HG03378 (cell line): ENCODE measurements around the gene EDAR.

Source experiments
- ATAC-seq: cut with Tn5 transposase; IDR thresholded peaks from one replicate; pipeline ENCODE4 v1.9.1; 2021; ENCODE audit warnings: mild to moderate bottlenecking, moderate library complexity; ENCODE audit not compliant: unreplicated experiment

EDAR gene

GRCh38 chr2:108911807-108912628 lies 77.0 kb downstream of the EDAR start:
- no peak for ATAC-seq

GRCh38 chr2:108911401-108911800 lies 77.6 kb downstream of the EDAR start:
- no peak for ATAC-seq

DNA sequence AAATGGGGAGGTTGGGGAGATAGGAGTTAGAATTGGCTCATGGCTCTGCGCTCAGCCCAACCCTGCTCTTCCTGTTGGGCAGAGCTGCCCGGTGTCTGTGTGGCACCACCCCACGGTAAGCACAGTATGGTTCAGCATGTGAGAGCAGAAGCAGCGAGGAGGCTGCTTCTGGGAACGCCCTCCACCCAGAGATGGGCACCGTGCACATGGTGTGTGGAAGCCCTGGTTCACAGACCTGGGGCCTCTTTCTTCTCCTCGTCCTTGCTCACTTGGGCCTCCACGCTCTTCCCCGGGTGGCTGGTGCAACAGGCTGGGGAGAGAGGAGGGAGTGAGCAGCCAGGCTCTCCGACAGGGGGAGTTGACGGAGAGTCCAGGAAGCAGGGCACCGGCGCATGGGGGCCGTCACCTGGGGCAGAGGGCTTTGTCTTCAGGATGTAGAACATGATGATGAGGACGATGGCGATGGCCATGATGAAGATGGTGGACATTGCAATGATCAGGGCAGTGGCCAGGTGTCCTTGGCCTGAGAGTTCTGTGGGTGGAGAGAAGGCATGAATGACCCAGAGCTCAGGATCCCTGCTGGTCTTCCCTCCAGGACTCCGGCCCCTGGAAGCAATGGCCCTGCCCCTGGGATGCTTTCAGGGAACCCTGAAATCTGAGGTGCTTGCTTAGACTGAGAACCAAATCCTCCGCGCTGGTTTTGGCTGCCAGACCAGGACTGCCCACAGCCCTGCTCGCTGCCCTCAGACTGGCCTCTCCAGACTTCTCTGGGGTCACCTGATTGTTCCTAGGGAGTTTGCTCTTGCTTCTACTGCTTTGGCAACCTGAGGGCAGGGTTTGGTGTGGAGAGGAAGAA lies 78.3 kb downstream of the EDAR start:
- ATAC-seq: no peak

DNA sequence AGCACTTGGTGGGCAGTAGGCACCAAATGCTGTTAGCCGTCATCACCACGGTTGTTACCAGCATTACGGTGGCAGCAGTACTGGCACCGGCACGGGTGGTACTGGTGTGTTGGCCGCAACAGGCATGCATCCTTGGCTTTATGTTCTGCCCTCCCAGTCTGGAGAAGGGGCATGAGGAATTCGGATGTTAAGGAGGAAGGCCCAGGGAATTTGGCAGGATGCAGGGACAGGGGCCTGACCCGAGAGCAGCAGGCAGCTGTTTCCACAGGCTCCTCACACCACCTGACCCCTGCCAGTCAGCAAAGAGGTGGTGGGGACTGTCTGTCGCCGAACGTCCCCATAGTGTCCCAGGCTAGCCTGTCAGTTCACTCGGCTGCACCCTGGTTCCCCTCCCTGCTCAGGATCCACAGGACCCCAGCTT lies 79.0 kb downstream of the EDAR start:
- no peak for ATAC-seq

GRCh38 chr2:108909275-108909823 lies 79.7 kb downstream of the EDAR start:
- ATAC-seq: no peak

DNA sequence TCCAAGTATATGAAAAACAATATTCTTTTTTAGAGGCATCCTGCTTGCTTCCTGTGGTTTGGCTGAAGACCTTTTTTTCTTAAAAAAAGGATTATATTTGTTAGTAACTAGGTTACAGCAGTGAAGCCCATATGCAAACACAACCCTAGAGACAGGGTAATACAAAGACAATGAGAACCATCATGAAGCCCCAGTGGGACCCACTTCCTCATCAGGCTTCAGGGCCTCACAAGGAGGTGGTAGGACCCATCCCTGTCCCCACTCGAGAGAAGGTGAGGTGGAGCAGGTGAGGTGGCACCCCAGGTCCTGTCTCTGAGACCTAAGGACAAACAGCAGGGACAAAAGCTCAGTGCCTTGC lies 80.3 kb downstream of the EDAR start:
- ATAC-seq: no peak

DNA sequence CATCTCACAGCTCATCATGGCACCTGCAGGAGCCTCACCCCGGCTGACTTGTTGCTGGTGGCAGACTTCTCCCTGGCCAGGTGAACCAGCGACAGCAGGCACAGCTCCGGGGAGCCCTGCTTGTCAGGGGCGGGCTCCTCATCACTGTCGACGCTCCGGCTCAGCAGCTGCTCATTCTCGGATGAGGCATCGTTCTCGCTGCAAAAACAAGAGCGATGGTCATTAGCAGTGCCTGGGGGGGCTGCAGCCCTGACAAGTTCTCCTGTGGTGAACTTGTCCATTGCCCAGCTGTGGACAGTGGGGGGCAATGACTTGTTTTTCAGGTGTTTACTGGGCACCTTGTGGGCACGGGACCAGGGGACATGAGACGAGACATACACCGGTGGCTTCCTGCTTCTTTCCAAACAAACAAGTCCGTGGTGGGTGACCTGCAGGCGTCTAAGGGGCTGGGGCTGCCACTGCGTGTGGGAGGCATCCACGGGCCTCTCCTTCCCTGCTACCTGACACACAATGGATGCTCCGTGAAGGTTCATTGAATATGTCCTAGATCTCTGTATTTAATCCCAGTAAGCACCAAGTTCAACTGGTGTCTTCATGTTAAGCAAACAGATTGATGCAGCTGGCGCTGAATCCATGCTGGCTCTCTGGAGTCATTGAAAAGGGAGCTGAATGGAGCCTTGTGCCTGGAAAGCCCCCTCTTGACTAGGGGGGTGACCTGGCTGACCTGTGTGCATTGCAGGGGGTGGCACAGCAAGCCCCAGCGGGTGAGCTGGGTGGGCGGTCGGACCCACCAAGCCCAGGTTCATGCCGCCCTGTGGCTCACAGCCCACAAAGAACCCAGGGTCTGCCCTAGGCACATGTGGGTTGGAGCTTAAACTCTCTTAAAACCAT lies 81.0 kb downstream of the EDAR start:
- ATAC-seq: no peak

DNA sequence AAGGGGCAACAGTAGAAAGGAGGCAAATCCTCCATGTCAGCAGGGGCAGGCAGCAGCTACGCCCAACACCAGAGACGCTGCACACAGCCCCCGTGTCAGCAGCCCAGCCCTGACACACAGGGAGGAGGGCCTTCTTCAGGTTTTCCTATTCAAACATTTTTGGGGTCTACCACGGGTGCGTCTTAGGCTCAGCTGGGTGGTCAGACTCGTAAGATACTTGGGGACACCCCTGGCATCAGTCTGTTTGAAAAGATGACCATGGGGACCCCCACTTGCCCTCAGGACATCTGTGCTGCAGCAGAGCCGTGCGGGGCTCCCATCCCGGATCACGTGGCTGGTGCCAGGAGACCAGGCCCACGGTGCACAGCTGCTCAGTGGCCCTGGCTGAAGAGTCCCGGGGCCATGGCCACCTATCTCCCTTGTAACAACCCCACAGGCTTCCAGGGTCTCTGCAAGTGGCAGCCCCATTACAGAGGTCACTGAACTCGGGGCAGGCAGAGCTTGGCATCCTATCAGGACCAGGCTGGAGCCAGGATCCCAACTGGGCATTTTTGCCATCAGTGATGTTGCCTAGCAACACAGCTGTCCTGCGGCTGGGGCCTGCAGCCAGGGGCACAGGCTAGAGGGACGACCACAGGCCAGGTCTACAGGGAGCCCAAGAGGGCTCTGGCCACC lies 82.5 kb downstream of the EDAR start:
- no peak for ATAC-seq

GRCh38 chr2:108905906-108906305 lies 83.1 kb downstream of the EDAR start:
- no peak for ATAC-seq

DNA sequence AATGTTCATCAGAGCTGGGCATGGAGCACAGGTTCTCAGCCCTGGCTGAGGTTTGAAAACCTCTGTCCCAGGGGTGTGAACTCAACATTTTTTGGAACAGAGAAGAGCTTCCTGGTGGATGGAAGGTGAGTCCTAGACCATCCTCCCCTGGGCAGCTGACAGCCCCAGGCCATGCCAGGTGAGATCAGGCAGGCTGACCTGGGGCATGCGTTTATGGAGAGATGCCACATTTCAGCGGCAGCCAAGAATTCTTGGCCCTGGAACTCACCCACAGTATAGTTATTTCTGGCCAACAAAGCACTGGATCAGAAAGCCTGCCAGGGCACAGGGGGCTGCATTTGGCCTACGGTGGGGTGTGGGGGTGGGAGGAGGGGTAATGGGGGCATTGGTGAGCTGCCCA lies 83.8 kb downstream of the EDAR start:
- ATAC-seq: no peak

GRCh38 chr2:108904680-108905079 lies 84.3 kb downstream of the EDAR start:
- ATAC-seq: no peak

DNA sequence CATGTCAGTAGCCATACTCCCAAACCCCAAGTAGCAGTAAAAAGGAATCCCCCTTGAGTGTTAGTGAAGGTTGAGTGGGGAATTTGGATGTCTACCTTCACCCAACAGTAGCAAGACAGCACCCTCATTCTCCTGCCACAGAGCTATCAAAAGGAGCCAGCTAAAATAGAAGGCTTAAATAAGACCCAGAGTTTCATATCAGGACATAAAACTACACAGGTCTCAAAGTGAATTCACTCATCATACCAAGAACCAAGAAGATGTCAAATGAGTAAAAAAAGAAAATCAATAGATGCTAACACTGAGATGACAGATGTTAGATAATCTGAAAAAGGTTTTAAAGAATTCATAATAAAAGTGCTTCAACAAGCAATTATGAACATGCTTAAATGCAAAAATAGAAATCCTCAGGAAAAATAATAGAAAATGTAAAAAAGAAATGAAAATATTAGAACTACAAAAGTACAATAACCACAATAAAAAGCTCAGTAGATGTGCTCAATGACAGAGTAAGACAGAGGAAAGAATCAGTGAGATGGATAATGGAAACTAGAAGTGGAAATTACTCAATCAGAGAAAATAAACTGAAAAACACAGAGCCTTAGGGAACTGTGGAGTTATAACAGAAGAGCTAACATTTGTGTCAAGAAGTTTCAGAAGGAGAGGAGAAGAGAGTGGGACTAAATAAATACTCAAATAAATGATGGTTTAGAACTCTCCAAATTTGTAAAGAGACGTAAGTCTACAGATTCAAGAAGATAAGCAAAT lies 90.5 kb downstream of the EDAR start:
- no peak for ATAC-seq

- no peak for ATAC-seq
Observed at GRCh38 chr2:108896741-108897140, 92.3 kb downstream of the EDAR start.

GRCh38 chr2:108895188-108895587 lies 93.8 kb downstream of the EDAR start:
- ATAC-seq: no peak

GRCh38 chr2:108894766-108895165 lies 94.3 kb downstream of the EDAR start:
- no peak for ATAC-seq

- ATAC-seq: no peak
Observed at GRCh38 chr2:108893277-108893676, 95.7 kb downstream of the EDAR start.

- ATAC-seq: no peak
Observed at GRCh38 chr2:108889907-108890306, 99.1 kb downstream of the EDAR start.

- no peak for ATAC-seq
Observed at GRCh38 chr2:108884619-108885018, 104.4 kb downstream of the EDAR start.

- no peak for ATAC-seq
Observed at GRCh38 chr2:108878276-108878675, 110.7 kb downstream of the EDAR start.

DNA sequence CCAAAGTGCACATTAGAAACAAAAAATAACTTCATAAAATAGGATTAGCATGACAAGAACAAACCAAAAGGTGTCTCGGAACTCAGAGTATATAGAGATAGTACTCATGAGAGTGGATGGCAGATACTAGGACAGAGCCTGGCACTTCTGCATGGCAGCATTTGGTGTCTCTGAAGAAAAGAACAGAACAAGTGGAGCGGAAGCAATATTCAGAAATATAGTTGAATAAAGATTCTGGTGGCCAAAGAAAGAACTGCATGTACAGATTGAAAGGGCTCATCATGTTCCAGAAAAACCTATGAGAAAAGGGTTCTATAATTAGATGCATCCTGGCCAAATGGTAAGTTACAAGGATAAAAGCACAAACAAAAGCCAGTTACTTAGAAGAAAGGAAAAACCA lies 111.5 kb downstream of the EDAR start:
- ATAC-seq: no peak
